IPS-NIHi7 (cell line): Measurements from ENCODE around the gene SAPCD2.

Source experiments
- DNase-seq: peaks from one replicate; pipeline ENCODE4 v3.0.0; 2012; ENCODE audit warnings: mixed read lengths; ENCODE audit errors: extremely low spot score

Gene SAPCD2

GRCh38 chr9:137031904-137032640, 38.3 kb downstream of the SAPCD2 start, which contains the start of gene FUT7:
Gene FUT7 (minus strand): TSS chr9:137032088. CDS start chr9:137031991, 97 bp downstream.
- no peak for DNase-seq

- DNase-seq, result no peak
Observed at GRCh38 chr9:137030538-137031527, 39.5 kb downstream of the SAPCD2 start.

GRCh38 chr9:137030006-137030405, 40.4 kb downstream of the SAPCD2 start:
- DNase-seq, result no peak

- peak; percentile 84 for DNase-seq
Observed at GRCh38 chr9:137029058-137029936, 41.1 kb downstream of the SAPCD2 start.

DNA sequence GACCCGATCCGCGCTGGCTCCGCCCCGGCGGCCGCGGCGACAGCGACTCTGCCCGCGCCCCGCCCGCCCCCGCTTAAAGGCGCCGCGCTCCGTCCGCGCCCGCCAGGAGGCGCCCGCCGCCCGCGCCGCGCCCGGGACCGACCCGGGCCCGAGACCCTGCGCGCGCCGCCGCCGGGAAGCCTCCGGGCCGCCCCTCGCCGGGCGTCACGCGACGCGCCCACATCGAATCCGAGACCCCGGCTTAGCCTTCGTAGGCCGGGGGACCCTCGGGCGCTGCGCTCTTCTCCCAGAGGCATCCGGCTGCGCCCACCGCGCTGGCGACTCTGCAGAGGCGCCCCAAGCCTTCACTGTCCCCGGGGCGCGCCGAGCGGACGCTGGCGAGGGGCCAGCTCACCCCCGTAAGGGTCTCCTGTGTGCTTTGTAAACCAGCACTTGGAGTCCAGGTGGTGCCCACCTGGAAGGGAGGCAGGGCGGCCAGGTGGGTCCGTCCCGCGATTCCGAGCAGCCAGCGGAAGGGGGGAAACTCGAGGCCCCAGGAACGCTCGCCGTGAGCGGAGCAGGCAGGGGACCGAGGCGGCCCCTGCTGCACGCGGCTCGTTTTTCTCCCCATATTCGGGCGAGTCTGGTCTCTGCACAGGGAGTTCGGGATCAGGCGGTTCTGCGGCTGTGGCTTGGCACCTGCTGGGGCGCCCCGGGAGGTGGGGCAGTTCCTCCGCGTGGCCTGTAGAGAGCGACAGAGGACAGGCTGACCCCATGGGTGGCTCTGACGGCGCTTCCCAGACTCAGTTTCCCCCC, 41.9 kb downstream of the SAPCD2 start:
- DNase-seq, result peak; percentile 81

DNA sequence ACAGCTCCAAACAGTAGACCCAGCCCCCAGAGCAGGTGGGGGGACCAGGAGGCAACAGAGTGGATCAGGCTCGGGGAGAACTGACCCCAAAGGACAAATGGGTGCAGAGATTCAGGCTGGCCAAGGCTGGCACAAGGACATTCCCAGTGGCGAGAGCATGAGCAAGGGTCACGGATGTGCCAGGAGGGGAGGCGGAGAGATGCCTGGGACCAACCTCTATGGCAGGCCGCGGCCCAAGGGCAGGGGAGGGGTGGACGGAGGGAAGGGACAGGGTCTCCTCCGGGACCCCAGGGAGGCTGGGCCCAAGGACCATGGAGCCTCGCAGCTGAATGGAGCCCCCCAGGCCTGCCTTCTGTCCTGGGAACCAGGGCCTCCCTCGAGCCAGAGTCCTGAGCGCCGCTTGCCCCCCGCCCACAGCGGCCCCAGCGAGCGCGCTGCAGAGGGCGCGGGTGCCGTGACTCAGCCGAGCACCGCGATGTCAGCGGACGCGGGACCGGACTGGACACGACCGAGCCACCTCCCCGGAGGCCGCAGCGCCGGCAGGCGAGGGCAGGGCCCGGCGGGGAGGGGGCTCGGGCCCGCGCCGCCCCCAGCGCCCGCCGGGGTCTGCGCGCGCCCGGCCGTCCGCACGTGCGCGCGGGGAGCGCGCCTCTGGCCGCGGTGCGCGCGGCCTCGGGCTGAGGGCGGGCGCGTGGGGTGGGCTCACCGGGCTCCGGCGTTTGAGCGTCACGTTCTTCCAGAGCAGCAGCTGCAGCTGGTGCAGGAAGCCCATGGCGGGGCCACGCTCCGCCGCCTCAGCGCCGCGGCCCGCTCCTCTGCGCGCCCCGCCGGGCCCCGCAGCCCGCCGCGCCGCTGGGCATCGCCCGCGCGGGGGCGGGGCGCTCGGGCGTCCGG, 42.7 kb downstream of the SAPCD2 start, which contains the start of gene ABCA2:
ABCA2 (minus strand) TSS at position 869 of the 894 bp plus-strand sequence; CDS start at position 772, 97 bp downstream.
- peak; percentile 26 for DNase-seq

DNA sequence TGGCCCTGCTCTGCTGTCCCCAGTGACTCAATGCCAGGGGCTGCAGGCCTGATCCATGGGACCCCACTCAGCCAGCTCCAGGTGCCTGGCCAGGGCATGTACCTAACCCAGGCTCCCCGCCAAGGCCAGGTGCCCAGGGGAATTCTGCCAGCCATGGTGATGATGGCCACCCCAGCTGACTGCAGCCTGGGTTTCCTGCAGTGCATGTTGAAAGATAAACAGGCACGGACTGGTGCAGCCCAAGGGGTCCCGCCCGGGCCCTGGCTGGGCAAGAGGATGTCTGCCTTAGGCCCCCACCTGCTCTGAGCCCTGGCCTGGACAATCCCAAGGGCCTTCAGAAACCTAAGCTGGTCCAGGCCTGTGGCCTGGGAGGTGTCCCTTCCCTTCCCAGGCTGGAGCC, 43.5 kb downstream of the SAPCD2 start:
- no peak for DNase-seq

GRCh38 chr9:137026384-137026783, 44.0 kb downstream of the SAPCD2 start:
- no peak for DNase-seq

- no peak for DNase-seq
Observed at GRCh38 chr9:137025517-137025966, 44.8 kb downstream of the SAPCD2 start.

- no peak for DNase-seq
Observed at GRCh38 chr9:137023583-137023991, 46.8 kb downstream of the SAPCD2 start.

DNA sequence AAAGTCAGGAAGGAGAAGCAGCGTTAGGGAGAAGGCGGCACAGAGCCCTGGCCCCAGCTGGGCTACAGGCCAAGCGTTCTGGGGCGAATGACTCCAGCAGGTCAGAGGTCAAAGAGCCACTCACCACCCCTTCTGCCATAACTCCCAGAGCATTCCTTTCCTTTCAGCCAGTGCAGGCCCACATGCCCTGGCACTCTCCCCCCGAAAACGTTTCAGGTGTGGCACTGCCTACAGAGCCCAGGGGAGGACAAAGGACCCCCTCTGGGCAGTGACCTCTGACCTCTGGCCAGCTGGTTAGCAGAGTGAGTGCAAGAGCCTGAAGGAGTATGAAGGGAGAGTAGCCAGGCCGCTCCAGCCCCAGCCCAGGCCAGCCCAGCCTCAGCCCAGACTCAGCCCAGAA, 47.2 kb downstream of the SAPCD2 start:
- DNase-seq, result no peak

GRCh38 chr9:137022662-137023008, 47.7 kb downstream of the SAPCD2 start:
- DNase-seq, result no peak

DNA sequence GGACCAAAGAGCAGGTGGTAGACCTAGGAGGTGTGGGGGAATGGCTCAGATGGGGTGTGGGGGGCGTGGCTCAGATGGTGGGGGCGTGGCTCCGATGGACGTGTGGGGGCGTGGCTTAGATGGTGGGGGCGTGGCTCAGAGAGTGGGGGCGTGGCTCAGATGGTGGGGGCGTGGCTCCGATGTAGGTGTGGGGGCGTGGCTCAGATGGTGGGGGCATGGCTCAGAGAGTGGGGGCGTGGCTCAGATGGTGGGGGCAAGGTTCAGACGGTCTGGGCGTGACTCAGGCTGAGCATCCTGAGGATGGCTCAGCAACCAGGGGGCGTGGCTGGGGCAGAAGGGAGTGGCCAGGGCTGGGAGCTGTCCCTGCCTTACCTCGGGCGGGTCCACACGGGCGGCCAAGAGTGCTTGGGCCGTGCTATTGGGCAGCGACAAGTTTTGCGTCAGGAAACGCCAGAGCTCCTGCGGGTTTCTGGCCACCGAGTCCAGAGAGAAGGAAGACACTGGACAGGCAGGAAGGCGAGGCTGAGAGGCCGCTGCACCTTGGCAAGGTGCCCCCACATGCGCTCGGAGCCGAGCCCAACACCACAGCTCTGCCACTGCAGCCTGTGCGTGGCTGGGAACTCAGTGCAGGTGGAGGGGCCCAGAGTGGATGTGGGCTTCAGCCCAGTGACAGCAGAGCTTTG, 48.2 kb downstream of the SAPCD2 start:
- peak; percentile 96 for DNase-seq

DNA sequence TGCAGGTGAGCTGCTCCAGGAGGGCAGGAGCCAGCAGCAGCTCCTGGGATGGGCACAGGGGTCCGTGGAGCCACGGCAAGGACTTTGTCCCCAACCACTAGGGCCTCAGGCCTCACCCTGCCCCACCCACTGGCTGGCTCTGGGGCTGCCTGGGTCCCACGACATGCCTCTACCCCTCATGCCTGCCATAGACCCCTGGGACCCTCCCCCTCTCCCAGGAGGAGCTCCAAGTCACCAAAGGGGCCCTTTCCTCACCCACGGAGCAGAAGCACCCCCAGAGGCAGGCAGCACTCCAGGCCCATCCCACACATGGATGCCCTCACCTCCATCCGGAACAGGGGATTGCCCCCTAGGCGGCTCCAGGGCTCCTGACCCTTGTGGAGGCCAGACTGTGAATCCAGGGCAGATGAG, 48.8 kb downstream of the SAPCD2 start:
- no peak for DNase-seq

GRCh38 chr9:137020771-137021567, 49.4 kb downstream of the SAPCD2 start:
- DNase-seq, result no peak

GRCh38 chr9:137019891-137020683, 50.3 kb downstream of the SAPCD2 start:
- no peak for DNase-seq
